HG03175 (cell line): ENCODE results near the gene STATH.
"Not testable (repeated sequence)": the region's sequence is repeated elsewhere in the genome, so short reads cannot be mapped to it uniquely, and the experiment has no call there.

Experiments used
- ATAC-seq: cut with Tn5 transposase; IDR thresholded peaks from one replicate; pipeline ENCODE4 v1.9.1; 2021; ENCODE audit warnings: mild to moderate bottlenecking, moderate library complexity; ENCODE audit not compliant: unreplicated experiment

Gene STATH, protein sequence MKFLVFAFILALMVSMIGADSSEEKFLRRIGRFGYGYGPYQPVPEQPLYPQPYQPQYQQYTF

GRCh38 chr4:69995526-69996016, at the start of gene STATH:
STATH (plus strand) TSS chr4:69995966; CDS start chr4:69998438, 2,472 bp downstream.
- no peak for ATAC-seq

DNA sequence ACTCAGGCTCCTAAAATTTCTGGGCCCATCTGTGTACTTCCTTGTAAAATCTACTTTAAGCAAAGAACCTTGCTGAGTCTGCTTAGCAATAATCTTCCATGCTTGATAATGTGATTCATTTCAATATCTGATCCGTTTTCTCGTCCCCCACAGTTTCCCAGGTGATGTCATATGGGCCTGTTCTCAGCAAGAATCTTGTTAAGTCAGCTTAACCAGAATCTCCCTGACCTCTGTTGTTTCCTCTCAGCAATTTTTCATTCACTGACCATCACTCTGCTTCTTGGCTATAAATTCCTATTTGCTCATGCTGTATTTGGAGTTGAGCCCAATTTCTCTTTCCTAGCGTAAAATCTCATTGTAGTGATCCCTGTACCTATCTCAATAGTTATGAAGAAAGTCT, 44.2 kb upstream of the STATH start:
- ATAC-seq, result no peak

GRCh38 chr4:69957209-69957608, 38.6 kb upstream of the STATH start:
- ATAC-seq, result no peak

- no peak for ATAC-seq
These were observed 30.1 kb upstream of the STATH start, which contains the start of gene CSN2 for GRCh38 chr4:69965628-69966027. CSN2 (minus strand) TSS chr4:69965728; CDS start chr4:69960995, 4,733 bp downstream.

GRCh38 chr4:69970071-69970470, 25.7 kb upstream of the STATH start:
- no peak for ATAC-seq

DNA sequence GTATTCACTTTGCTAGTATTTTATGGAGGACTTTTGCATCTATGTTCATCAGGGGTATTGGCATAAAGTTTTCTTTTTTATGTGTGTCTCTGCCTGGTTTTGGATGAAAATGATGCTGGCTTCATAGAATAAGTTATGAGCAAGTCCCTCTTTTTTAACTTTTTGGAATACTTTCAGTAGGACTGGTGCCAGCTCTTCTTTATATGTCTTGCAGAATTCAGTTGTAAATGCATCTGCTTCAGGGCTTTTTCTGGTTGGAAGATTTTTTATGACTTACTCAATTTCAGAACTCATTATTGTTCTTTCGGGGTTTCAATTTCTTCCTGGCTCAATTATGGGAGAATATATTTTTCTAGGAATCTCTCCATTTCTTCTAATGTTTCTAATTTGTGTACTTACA, 21.1 kb upstream of the STATH start:
- no peak for ATAC-seq

DNA sequence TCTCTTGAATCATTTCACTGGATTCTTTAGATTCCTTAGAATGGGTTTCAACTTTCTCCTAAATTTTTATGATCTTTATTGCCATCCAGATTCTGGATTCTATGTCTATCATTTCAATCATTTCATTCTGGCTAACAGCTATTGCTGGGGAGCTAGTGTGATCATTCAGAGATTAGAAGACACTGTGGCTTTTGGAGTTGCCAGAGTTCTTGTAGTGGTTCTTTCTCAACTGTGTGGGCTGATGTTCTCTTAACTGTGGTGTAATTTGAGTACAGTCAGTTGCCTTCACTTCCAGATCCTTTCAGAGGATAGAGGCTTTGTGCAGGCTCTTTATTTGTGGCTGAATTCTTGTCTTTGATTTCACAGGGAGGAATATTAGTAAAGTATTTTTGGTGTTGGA, 18.2 kb upstream of the STATH start:
- ATAC-seq, result no peak

DNA sequence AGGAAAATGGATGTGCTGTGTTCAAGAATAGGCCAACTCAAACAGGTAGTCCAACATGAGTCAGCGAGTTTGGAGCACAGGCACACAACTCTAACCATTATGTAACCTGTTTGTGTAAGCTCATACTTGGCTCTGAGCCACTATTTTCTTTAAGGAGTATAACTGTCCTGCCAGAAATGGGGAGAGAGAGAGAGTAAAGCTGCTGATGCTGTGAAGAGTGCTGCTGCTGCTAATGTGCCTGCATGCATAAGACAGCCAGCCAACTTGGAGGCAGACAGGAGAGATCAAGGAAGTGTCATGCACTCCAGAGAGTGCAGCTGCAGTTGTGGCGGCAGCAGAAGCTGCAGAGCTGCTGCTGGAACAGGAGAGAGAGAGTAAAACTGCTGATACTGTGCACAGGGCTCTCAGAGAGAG, 11.7 kb upstream of the STATH start:
- ATAC-seq, result no peak

DNA sequence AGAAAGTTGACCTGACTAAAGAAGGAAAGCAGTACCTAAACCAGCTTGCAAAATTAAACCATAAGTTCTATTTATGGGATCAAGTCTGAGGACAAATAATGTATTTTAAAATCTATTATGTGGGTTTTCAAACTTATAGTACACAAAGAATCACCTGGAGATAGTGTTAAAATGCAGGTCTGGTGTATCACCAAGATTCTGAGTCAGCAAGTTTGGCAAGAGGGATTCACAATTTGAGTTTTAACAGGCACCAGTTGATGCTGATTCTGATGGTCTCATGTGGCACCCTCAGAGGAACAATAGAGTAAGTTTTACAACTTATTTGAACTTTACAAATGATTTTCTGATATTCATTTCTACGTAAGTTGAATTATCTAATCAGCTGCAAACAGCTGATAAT, 9.1 kb upstream of the STATH start:
- no peak for ATAC-seq

GRCh38 chr4:69991016-69991415, 4.8 kb upstream of the STATH start:
- no peak for ATAC-seq

- ATAC-seq, result no peak
These were observed 984 bp upstream of the STATH start for GRCh38 chr4:69994782-69995181.

GRCh38 chr4:69999420-69999819, 3.7 kb downstream of the STATH start:
- ATAC-seq, result no peak

DNA sequence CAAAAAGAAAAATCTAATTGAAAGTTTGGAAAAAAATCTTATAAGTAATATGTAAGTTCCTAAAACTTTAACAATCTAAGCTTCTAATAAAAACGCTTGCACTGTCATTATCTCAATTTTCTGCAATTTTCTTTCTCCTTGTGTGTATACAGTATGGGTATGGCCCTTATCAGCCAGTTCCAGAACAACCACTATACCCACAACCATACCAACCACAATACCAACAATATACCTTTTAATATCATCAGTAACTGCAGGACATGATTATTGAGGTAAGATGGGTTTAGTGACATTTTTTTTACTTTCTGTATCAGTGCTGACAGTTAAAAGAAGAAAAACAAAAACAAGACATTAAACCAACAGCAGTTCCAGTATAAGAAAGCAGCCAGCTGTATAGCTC, 4.9 kb downstream of the STATH start:
- ATAC-seq, result no peak

DNA sequence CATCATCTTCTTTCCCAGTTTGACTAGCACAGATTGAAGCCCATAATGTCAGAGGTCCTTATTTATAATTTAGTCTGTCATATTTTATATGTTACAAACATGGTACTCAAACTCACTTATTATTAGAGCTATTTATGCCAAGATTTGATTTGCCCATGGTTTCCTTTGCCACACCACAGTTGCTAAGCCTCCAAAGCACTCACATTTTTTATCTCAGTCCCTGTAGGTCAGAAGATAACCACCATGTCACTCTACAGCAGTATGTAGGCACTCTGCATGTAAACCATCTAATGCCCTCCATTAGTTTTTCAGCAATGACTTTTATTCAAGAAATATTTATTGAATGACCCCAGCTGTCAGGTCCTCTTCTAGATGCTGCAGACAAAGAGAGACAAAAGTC, 6.7 kb downstream of the STATH start:
- no peak for ATAC-seq

DNA sequence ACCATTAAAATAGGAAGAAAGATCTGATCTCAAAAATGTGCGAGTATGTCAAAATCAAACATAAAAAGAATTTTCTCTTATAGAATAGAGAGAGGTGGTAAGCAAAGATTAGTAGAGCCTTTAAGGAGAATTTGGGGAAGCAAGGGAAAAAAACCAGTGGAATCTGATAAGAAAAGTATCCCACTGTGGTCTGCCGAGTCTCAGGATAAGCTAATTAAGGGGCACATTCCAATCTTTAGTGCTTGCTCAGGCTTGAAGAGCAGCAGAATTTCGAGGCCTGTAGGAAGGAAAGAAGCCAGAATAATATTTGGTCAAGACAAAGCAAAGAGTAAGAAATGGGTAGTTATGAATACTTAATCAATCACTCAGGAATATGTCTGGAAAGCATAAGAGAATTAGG, 13.0 kb downstream of the STATH start:
- no peak for ATAC-seq

- not testable (repeated sequence) for ATAC-seq
These were observed 23.2 kb downstream of the STATH start for GRCh38 chr4:70019006-70019405.

DNA sequence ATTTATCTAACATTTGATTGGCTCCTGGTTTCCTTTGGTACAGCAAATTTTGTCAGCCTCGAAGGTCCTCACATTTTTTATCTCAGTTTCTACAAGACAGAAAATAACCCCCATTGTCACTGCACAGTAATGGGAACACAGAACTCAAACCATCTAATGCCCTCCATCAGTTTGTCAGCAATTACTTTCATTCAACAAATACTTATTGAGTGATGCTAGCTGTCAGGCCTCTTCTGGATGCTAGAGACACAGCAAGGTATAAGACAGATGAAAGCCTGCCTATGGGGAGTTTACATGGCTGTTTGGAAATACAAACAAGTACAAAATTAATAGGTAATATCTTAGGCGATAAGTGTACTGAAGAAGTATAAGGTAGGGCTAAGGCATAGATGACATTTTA, 27.5 kb downstream of the STATH start:
- no peak for ATAC-seq

- ATAC-seq, result no peak
These were observed 31.2 kb downstream of the STATH start for GRCh38 chr4:70027011-70027410.

DNA sequence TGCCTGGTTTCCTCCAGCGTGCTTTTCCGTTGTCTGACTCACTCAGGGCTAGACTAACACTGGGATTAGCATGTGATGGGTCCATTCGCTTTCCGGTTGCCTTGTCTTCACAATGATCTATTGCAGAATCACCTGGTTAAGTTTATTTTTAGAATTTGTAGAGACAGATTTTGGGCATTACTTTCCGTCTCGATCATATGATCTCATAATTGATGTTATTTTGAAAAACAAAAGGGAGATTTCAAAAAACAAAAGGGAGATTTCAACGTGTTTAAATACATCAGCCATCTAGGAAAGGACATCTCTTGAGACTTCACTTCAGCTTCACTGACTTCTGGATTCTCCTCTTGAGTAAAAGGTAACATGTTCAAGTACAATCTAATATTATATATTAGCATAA, 32.4 kb downstream of the STATH start, which contains the start of gene HTN3:
TSS of gene HTN3 (plus strand) at position 301 of the 400 bp plus-strand sequence. CDS start 2,282 bp downstream, outside the sequence.
- ATAC-seq, result not testable (repeated sequence)

DNA sequence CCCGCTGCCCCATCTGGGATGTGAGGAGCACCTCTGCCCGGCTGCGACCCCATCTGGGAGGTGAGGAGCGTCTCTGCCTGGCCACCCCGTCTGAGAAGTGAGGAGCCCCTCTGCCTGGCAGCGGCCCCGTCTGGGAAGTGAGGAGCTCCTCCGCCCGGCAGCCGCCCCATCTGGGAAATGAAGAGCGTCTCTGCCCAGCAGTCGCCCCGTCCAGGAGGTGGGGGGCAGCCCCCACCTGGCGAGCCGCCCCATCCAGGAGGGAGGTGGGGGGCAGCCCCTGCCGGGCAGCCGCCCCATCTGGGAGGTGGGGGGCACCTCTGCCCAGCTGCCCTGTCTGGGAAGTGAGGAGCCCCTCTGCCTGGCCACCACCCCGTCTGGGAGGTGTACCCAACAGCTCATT, 41.8 kb downstream of the STATH start:
- ATAC-seq, result not testable (repeated sequence)

DNA sequence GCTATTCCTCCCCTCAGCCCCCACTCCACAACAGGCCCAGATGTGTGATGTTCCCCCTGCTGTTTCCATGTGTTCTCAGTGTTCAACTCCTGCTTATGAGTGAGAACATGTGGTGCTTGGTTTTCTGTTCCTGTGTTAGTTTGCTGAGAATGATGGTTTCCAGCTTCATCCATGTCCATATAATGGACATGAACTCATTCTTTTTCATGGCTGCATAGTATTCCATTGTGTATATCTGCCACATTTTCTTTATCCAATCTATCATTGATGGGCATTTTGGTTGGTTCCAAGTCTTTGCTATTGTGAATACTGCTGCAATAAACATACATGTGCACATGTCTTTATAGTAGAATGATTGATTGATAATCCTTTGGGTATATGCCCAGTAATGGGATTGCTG, 44.2 kb downstream of the STATH start:
- not testable (repeated sequence) for ATAC-seq

- no peak for ATAC-seq
These were observed 46.0 kb downstream of the STATH start for GRCh38 chr4:70041652-70042286.

GRCh38 chr4:70050138-70050537, 54.4 kb downstream of the STATH start, which contains the start of gene HTN1:
HTN1 (plus strand) TSS chr4:70050438; CDS start chr4:70053077, 2,639 bp downstream.
- ATAC-seq, result not testable (repeated sequence)
